SKM-1 (cell line): ENCODE data around the gene WNT10A.

Source experiments
- DNase-seq: peaks from one replicate; lab custom pipeline; 2025; ENCODE audit not compliant: unreplicated experiment; lab: John Stamatoyannopoulos, UW

Gene WNT10A

GRCh38 chr2:218892693-218893348 lies 12.2 kb downstream of the WNT10A start:
- peak; percentile 38 for DNase-seq

- no peak for DNase-seq
These were observed 12.9 kb downstream of the WNT10A start for GRCh38 chr2:218893349-218894150.

GRCh38 chr2:218894151-218894879 lies 13.7 kb downstream of the WNT10A start:
- no peak for DNase-seq

- no peak for DNase-seq
These were observed 14.2 kb downstream of the WNT10A start for GRCh38 chr2:218894880-218895157.

GRCh38 chr2:218895326-218895725 lies 14.7 kb downstream of the WNT10A start:
- no peak for DNase-seq

- no peak for DNase-seq
These were observed 15.3 kb downstream of the WNT10A start for GRCh38 chr2:218895759-218896500.

- DNase-seq = no peak
These were observed 16.1 kb downstream of the WNT10A start for GRCh38 chr2:218896501-218897393.

GRCh38 chr2:218897394-218898108 lies 16.9 kb downstream of the WNT10A start:
- no peak for DNase-seq

- DNase-seq = peak; percentile 19
These were observed 17.6 kb downstream of the WNT10A start for GRCh38 chr2:218898109-218898878.

GRCh38 chr2:218899147-218899546 lies 18.5 kb downstream of the WNT10A start:
- no peak for DNase-seq

- no peak for DNase-seq
These were observed 21.8 kb downstream of the WNT10A start for GRCh38 chr2:218902427-218902826.

GRCh38 chr2:218904176-218904575 lies 23.5 kb downstream of the WNT10A start:
- no peak for DNase-seq

- DNase-seq = peak; percentile 80
These were observed 28.3 kb downstream of the WNT10A start for GRCh38 chr2:218908721-218909619.

GRCh38 chr2:218910741-218911140 lies 30.1 kb downstream of the WNT10A start:
- no peak for DNase-seq

- DNase-seq = no peak
These were observed 39.9 kb downstream of the WNT10A start for GRCh38 chr2:218920504-218920903.

GRCh38 chr2:218924757-218925156 lies 44.1 kb downstream of the WNT10A start:
- DNase-seq = no peak

- no peak for DNase-seq
These were observed 44.8 kb downstream of the WNT10A start for GRCh38 chr2:218925434-218925833.

- DNase-seq = no peak
These were observed 46.8 kb downstream of the WNT10A start for GRCh38 chr2:218927422-218927821.
